HepG2 (cell line): Measurements from ENCODE around the gene CBLN3. TPM values are rescaled to one million over a fixed set of nuclear protein-coding genes. Genes with fewer than 3 reads are reported as not detected.

Source experiments
- DR1 ChIP-seq: sonication (generic); formaldehyde crosslinking; IDR thresholded peaks from 2 replicates; pipeline ENCODE4 v1.8.0; 2021; ENCODE audit warnings: mild to moderate bottlenecking, missing genetic modification reagents, inconsistent platforms
- E2F5 ChIP-seq: sonication (generic); formaldehyde crosslinking; conservative IDR thresholded peaks from 2 replicates; pipeline ENCODE4 v1.4.0; 2020; ENCODE audit warnings: missing genetic modification reagents
- FOXK1 ChIP-seq: sonication (generic); formaldehyde crosslinking; IDR thresholded peaks from 2 replicates; pipeline ENCODE4 v1.4.0; 2020; ENCODE audit warnings: low read depth, missing genetic modification reagents, borderline replicate concordance
- GLI4 ChIP-seq: sonication (generic); formaldehyde crosslinking; IDR thresholded peaks from 2 replicates; pipeline ENCODE4 v1.5.1; 2020; ENCODE audit warnings: missing genetic modification reagents, mild to moderate bottlenecking, moderate library complexity, borderline replicate concordance
- PRDM15 ChIP-seq: sonication (generic); formaldehyde crosslinking; IDR thresholded peaks from 2 replicates; pipeline ENCODE4 v1.4.0; 2020; ENCODE audit warnings: missing genetic modification reagents
- PREB ChIP-seq: sonication (generic); formaldehyde crosslinking; IDR thresholded peaks from 2 replicates; pipeline ENCODE4 v1.4.0; 2020; ENCODE audit warnings: missing genetic modification reagents
- SP5 ChIP-seq: IDR thresholded peaks from 2 replicates; pipeline ENCODE4 v1.6.1; 2016; ENCODE audit warnings: low read depth, borderline replicate concordance
- TBL1XR1 ChIP-seq: fragments of 150-350 bp; IDR thresholded peaks from 2 replicates; pipeline ENCODE4 v1.6.1; 2014; ENCODE audit warnings: borderline replicate concordance, low read length; ENCODE audit not compliant: partially characterized antibody
- TP53 ChIP-seq: sonication (generic); formaldehyde crosslinking; conservative IDR thresholded peaks from 2 replicates; pipeline ENCODE4 v1.4.0; 2020; ENCODE audit warnings: missing genetic modification reagents
- ZBTB3 ChIP-seq: sonication (generic); formaldehyde crosslinking; IDR thresholded peaks from 2 replicates; pipeline ENCODE4 v1.4.0; 2020; ENCODE audit warnings: low read depth, mild to moderate bottlenecking, moderate library complexity, missing genetic modification reagents, borderline replicate concordance
- ZNF17 ChIP-seq: sonication (generic); formaldehyde crosslinking; IDR thresholded peaks from 2 replicates; pipeline ENCODE4 v1.5.0; 2020; ENCODE audit warnings: mild to moderate bottlenecking, missing genetic modification reagents
- ZNF20 ChIP-seq: sonication (generic); formaldehyde crosslinking; IDR thresholded peaks from 2 replicates; pipeline ENCODE4 v1.4.0; 2020; ENCODE audit warnings: mild to moderate bottlenecking, moderate library complexity, missing genetic modification reagents
- polyA plus RNA-seq, 8 experiments: library from polyadenylated mRNA; depleted of rRNA in 3 of 8; stranded (reverse) in 7 of 8; unstranded in 1 of 8; fragments of >200 nt; fragmentation: Illumina TruSeq in 4 of 8; extraction: Trizol in 4 of 8; gene quantifications; 2 replicates each; pipeline versions ENCODE4 v1.2.1 to v1.2.3, GENCODE V29; 2011 to 2016; ENCODE audit warnings: low read depth in 4 of 8, missing spikeins in 1 of 8, mixed read lengths in 1 of 8; ENCODE audit not compliant: insufficient read depth in 1 of 8
- total RNA-seq, 5 experiments: library from RNA; depleted of rRNA; stranded (reverse); fragments of >200 nt; fragmentation: Illumina TruSeq; extraction: Trizol; gene quantifications; 2 replicates each; pipeline ENCODE4 v1.2.3, GENCODE V29; 2016; ENCODE audit warnings: low read depth in 1 of 5
- TF ChIP-seq, protein P1 (sequence below): sonication (generic); formaldehyde crosslinking; IDR thresholded peaks from 2 replicates; pipeline ENCODE4 v1.4.0; 2020; ENCODE audit warnings: missing genetic modification reagents, borderline replicate concordance
- TF ChIP-seq, protein P2 (sequence below): sonication (generic); formaldehyde crosslinking; IDR thresholded peaks from 2 replicates; pipeline ENCODE4 v1.5.1; 2020; ENCODE audit warnings: mild to moderate bottlenecking, missing genetic modification reagents

CBLN3 gene
- total and polyA plus RNA-seq, 2 of the 13 experiments (the other 11 are each of a cell fraction or from before 2014, with no cell fraction given) = 0.66 to 0.98 TPM

DNA sequence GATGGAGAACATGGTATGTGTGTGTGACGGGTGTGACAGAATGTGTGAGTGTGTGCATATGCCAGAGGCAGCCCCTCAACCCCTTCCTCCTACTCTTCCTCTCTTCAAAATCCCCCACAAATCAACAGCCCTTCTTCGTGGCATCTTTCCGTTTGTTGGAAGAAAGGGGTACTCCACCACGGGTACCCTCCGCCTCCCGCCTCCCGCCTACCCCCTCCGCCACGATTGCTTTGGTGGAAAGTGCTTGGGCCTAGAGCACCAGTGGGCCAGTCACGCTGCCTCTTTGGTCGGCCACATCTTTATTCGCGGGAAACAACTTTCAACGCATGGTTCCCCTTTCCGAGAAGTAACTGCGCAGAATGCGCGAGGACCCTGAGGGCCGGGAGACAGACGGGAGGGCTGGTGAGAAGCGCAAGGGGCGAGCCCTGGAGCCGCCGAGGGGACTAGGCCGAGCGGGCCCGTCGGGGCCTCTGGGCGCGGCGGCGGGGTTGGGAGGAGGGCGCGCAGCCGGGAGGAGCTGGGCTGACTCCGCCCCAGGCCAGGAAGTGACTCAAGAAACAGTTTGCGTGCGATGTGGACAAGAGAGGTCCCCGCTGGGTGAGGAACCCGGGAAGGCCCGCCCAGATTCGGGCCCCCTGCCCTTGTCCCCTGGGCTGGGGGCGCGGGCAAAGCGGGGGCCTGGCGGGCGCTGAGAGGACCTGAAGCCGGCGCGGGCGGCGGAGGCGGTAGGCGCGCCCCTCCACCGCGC, at the start of gene CBLN3, which contains the start of gene KHNYN (continued):
- TF ChIP-seq PRDM15 = peak; percentile 41; the same call in 1 of the 2 replicates
- TF ChIP-seq DR1 = no peak; the same call in 1 of the 2 replicates
- peak; percentile 84 for TF ChIP-seq SP5
- peak; percentile 90 for TF ChIP-seq E2F5 (CRISPR knock-in tag)
- TF ChIP-seq FOXK1 (CRISPR knock-in tag) = peak; percentile 92; the same call in 1 of the 2 replicates
- TF ChIP-seq TP53 (CRISPR knock-in tag) = no peak
- peak; percentile 84; the same call in 1 of the 2 replicates for TF ChIP-seq ZNF20 (CRISPR knock-in tag)
- TF ChIP-seq, protein P1, sequence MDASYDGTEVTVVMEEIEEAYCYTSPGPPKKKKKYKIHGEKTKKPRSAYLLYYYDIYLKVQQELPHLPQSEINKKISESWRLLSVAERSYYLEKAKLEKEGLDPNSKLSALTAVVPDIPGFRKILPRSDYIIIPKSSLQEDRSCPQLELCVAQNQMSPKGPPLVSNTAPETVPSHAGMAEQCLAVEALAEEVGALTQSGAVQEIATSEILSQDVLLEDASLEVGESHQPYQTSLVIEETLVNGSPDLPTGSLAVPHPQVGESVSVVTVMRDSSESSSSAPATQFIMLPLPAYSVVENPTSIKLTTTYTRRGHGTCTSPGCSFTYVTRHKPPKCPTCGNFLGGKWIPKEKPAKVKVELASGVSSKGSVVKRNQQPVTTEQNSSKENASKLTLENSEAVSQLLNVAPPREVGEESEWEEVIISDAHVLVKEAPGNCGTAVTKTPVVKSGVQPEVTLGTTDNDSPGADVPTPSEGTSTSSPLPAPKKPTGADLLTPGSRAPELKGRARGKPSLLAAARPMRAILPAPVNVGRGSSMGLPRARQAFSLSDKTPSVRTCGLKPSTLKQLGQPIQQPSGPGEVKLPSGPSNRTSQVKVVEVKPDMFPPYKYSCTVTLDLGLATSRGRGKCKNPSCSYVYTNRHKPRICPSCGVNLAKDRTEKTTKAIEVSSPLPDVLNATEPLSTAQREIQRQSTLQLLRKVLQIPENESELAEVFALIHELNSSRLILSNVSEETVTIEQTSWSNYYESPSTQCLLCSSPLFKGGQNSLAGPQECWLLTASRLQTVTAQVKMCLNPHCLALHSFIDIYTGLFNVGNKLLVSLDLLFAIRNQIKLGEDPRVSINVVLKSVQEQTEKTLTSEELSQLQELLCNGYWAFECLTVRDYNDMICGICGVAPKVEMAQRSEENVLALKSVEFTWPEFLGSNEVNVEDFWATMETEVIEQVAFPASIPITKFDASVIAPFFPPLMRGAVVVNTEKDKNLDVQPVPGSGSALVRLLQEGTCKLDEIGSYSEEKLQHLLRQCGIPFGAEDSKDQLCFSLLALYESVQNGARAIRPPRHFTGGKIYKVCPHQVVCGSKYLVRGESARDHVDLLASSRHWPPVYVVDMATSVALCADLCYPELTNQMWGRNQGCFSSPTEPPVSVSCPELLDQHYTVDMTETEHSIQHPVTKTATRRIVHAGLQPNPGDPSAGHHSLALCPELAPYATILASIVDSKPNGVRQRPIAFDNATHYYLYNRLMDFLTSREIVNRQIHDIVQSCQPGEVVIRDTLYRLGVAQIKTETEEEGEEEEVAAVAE (CRISPR knock-in tag) = peak; percentile 76
- TF ChIP-seq TBL1XR1 = no peak
- TF ChIP-seq ZNF17 (CRISPR knock-in tag) = no peak
- TF ChIP-seq PREB (CRISPR knock-in tag) = no peak
- TF ChIP-seq, protein P2, sequence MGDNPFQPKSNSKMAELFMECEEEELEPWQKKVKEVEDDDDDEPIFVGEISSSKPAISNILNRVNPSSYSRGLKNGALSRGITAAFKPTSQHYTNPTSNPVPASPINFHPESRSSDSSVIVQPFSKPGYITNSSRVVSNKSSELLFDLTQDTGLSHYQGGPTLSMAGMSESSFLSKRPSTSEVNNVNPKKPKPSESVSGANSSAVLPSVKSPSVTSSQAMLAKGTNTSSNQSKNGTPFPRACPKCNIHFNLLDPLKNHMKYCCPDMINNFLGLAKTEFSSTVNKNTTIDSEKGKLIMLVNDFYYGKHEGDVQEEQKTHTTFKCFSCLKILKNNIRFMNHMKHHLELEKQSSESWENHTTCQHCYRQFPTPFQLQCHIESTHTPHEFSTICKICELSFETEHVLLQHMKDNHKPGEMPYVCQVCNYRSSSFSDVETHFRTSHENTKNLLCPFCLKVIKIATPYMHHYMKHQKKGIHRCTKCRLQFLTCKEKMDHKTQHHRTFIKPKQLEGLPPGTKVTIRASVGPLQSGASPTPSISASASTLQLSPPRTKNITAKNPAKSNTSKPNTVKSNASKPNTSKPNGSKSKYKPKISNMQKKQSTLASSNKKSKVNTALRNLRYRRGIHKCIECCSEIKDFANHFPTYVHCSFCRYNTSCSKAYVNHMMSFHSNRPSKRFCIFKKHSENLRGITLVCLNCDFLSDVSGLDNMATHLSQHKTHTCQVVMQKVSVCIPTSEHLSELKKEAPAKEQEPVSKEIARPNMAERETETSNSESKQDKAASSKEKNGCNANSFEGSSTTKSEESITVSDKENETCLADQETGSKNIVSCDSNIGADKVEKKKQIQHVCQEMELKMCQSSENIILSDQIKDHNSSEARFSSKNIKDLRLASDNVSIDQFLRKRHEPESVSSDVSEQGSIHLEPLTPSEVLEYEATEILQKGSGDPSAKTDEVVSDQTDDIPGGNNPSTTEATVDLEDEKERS (CRISPR knock-in tag) = peak; percentile 88
- TF ChIP-seq ZBTB3 (CRISPR knock-in tag) = peak; percentile 29; the same call in 1 of the 2 replicates
- TF ChIP-seq GLI4 = peak; percentile 91
